Neuronal stem cell (in vitro differentiated cells): ENCODE measurements around the gene LZTS2.

Experiments used
- DNase-seq: peaks from one replicate; pipeline ENCODE4 v3.0.0-alpha.2; 2013; ENCODE audit warnings: low spot score
- H2AFZ ChIP-seq: one replicate; pipeline ENCODE4 v1.6.1; 2013; ENCODE audit warnings: mild to moderate bottlenecking, low read length, inconsistent platforms
- H2AK5ac ChIP-seq: 2 replicates; pipeline ENCODE4 v1.6.1; 2013; ENCODE audit warnings: low read depth, mild to moderate bottlenecking, inconsistent platforms, low read length, moderate library complexity, mixed read lengths
- H2BK120ac ChIP-seq: 2 replicates; pipeline ENCODE4 v1.6.1; 2013; ENCODE audit warnings: low read depth, mild to moderate bottlenecking, inconsistent platforms, low read length, moderate library complexity, mixed read lengths
- H2BK12ac ChIP-seq: one replicate; pipeline ENCODE4 v1.6.1; 2013; ENCODE audit warnings: low read length, inconsistent platforms
- H2BK15ac ChIP-seq: 2 replicates; pipeline ENCODE4 v1.6.1; 2013; ENCODE audit warnings: mild to moderate bottlenecking, low read length, inconsistent platforms, mixed read lengths
- H2BK5ac ChIP-seq: one replicate; pipeline ENCODE4 v1.6.1; 2013; ENCODE audit warnings: inconsistent platforms, mild to moderate bottlenecking, low read length, moderate library complexity
- H3K14ac ChIP-seq: one replicate; pipeline ENCODE4 v1.6.1; 2013; ENCODE audit warnings: low read length, inconsistent platforms
- H3K18ac ChIP-seq: 2 replicates; pipeline ENCODE4 v1.6.1; 2013; ENCODE audit warnings: low read length, inconsistent platforms
- H3K23ac ChIP-seq: 2 replicates; pipeline ENCODE4 v1.6.1; 2013; ENCODE audit warnings: low read depth, mild to moderate bottlenecking, mixed read lengths, low read length, inconsistent platforms; ENCODE audit not compliant: poor library complexity
- H3K27ac ChIP-seq: replicated peaks from 3 replicates; pipeline ENCODE4 v1.5.1; 2013; ENCODE audit warnings: low read length, inconsistent platforms
- H3K27me3 ChIP-seq, 3 experiments: 2 replicates each; pipeline ENCODE4 v1.6.1; 2013; ENCODE audit warnings: low read length in 3 of 3, mild to moderate bottlenecking in 2 of 3, inconsistent platforms in 1 of 3, low read depth in 1 of 3, mixed read lengths in 1 of 3, moderate library complexity in 1 of 3; ENCODE audit not compliant: control insufficient read depth in 3 of 3, insufficient read depth in 3 of 3
- H3K36me3 ChIP-seq, 2 donors: replicated peaks in 1 of 2; 2 replicates each; pipeline ENCODE4 v1.6.1; 2013; ENCODE audit warnings: low read length in 2 of 2; ENCODE audit not compliant: control insufficient read depth in 2 of 2, insufficient read depth in 2 of 2
- H3K4ac ChIP-seq: 2 replicates; pipeline ENCODE4 v1.6.1; 2013; ENCODE audit warnings: inconsistent platforms, mild to moderate bottlenecking, low read length, moderate library complexity
- H3K4me1 ChIP-seq, 2 donors: 1 replicate in 1 of 2; 2 replicates in 1 of 2; pipeline ENCODE4 v1.6.1; 2013; ENCODE audit warnings: low read length in 2 of 2, low read depth in 1 of 2; ENCODE audit not compliant: control insufficient read depth in 2 of 2, insufficient read depth in 1 of 2
- H3K4me2 ChIP-seq: one replicate; pipeline ENCODE4 v1.6.1; 2013; ENCODE audit warnings: mild to moderate bottlenecking, low read length, inconsistent platforms; ENCODE audit not compliant: insufficient read depth, poor library complexity, severe bottlenecking
- H3K4me3 ChIP-seq, 2 donors: 2 replicates each; pipeline ENCODE4 v1.5.1; 2013; ENCODE audit warnings: low read length in 2 of 2, mild to moderate bottlenecking in 2 of 2, inconsistent platforms in 1 of 2, moderate library complexity in 1 of 2
- H3K79me1 ChIP-seq: one replicate; pipeline ENCODE4 v1.6.1; 2013; ENCODE audit warnings: low read depth, mild to moderate bottlenecking, inconsistent platforms, low read length, moderate library complexity
- H3K9ac ChIP-seq: one replicate; pipeline ENCODE4 v1.6.1; 2013; ENCODE audit warnings: mild to moderate bottlenecking, low read depth, low read length, inconsistent platforms; ENCODE audit not compliant: poor library complexity
- H3K9me3 ChIP-seq, 2 donors: replicated peaks in 1 of 2; 2 replicates each; pipeline versions ENCODE3 to v1.6.1; 2013; ENCODE audit warnings: low read length in 2 of 2, mild to moderate bottlenecking in 2 of 2, inconsistent platforms in 1 of 2, low read depth in 1 of 2, mixed read lengths in 1 of 2, moderate library complexity in 1 of 2; ENCODE audit not compliant: control insufficient read depth in 2 of 2, insufficient read depth in 1 of 2
- H4K8ac ChIP-seq: one replicate; pipeline ENCODE4 v1.6.1; 2013; ENCODE audit warnings: low read depth, mild to moderate bottlenecking, inconsistent platforms, low read length, moderate library complexity
- H4K91ac ChIP-seq: one replicate; pipeline ENCODE4 v1.6.1; 2013; ENCODE audit warnings: low read length, low read depth, mild to moderate bottlenecking, inconsistent platforms; ENCODE audit not compliant: poor library complexity
- WGBS, 2 donors: extraction: QIAGEN DNeasy Blood & Tissue Kit; methylation state at CpG; one replicate each; pipeline ENCODE4 v1.1.7; 2013; ENCODE audit warnings: missing lambda C conversion rate in 2 of 2, mixed read lengths in 1 of 2; ENCODE audit not compliant: insufficient read length in 2 of 2, insufficient replicate concordance in 1 of 2; ENCODE audit errors: extremely low coverage in 2 of 2; 5-methylcytosine and 5-hydroxymethylcytosine counted together

LZTS2 gene

DNA sequence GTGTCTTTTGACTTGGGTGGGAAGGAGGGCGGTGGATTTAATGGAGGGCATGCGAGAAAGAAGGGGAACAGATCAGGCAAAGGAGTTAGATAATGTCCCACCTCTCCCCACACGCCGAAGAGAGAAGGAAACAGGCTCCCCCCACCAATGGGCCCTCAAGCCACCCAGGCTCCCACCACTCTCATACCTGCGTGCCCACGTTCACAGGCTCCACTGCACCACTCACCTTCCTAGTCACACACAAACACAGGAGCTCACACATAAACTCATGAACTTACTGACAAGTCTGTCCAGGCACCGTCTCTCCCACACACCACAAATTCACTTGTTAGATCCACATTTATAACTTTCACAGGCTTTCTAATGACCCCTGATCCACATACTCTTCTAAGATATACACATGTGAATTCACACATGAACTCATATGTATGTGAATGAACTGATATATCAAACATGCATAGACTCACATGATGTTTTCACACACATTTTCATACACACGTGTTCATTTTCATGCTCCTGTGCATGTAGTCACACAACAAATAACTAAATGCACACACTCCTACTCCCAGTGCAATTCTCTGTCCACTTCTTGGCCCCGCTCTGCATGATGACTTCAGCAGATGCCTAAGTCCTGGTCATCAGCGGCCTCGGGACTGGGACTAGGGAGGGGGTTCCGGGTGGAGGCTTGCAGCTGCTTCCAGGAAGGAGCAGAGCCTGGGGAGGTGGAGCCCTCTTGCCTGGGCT is 1.5 kb downstream of the LZTS2 start:
- H4K8ac ChIP-seq = no peak overlapping the region
- H2AFZ ChIP-seq = no peak overlapping the region
- peak overlapping the region; percentile 99 for H2BK5ac ChIP-seq
- DNase-seq = no peak
- H3K27me3 ChIP-seq = no peaks in the 10 kb centered on the region
- no peak overlapping the region for H3K27ac ChIP-seq
- H3K4me3 ChIP-seq = peak overlapping the region; percentile 87 to 99
- H2BK120ac ChIP-seq = peak overlapping the region; percentile 35
- H3K36me3 ChIP-seq = peaks cover 33 to 45% of the 10 kb centered on the region in 2 donors
- peak overlapping the region; percentile 95 for H3K9ac ChIP-seq
- H3K9me3 ChIP-seq = no peaks in the 10 kb centered on the region
- H3K14ac ChIP-seq = peak overlapping the region; percentile 95
- WGBS, 2 donors = no CpG with 5 or more reads among the region's 12 CpGs
- H2AK5ac ChIP-seq = peak overlapping the region; percentile 100
- peak overlapping the region; percentile 89 for H3K18ac ChIP-seq
- peaks cover 23 to 25% of the 10 kb centered on the region in 2 donors for H3K4me1 ChIP-seq
- peak overlapping the region; percentile 17 for H3K4ac ChIP-seq
- H3K23ac ChIP-seq = peak overlapping the region; percentile 35
- H2BK12ac ChIP-seq = no peak overlapping the region
- H3K4me2 ChIP-seq = peak overlapping the region; percentile 97
- H3K79me1 ChIP-seq = peaks cover 28% of the 10 kb centered on the region
- H4K91ac ChIP-seq = peak overlapping the region; percentile 22
- peak overlapping the region; percentile 88 for H2BK15ac ChIP-seq

DNA sequence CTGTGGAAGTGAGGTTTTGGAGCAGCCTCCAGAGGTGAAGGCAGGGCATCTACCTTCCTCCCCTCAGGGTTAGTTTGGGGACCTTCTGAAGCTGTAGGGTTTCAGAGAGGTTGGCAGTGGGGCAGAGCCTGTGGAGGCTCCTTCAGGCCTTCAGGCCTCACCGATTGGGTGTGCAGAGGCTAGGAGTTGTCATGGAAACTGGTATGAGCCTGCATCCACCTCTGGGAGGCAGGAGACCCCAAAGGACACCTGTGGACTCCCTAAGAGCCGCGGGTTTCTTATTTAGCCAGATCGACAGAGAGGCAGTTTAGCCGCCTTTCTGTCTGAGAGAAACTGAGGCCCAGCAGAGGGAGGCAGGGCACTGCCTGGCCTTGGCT is 2.0 kb downstream of the LZTS2 start:
- Histone ChIP-seq H3K4me3 (peak overlapping the region in 1 of 2 donors; percentile 99), H3K27ac (no peak overlapping the region)
- WGBS, 2 donors = no CpG with 5 or more reads among the region's 5 CpGs

DNA sequence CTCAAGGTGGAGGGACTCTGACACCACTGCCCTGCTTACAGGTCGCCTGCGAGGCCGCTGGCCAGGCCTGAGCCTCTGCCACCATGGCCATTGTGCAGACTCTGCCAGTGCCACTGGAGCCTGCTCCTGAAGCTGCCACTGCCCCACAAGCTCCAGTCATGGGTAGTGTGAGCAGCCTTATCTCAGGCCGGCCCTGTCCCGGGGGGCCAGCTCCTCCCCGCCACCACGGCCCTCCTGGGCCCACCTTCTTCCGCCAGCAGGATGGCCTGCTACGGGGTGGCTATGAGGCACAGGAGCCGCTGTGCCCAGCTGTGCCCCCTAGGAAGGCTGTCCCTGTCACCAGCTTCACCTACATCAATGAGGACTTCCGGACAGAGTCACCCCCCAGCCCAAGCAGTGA is 2.8 kb downstream of the LZTS2 start:
- H3K36me3 ChIP-seq = peaks cover 40 to 59% of the 10 kb centered on the region in 2 donors
- peaks cover 28% of the 10 kb centered on the region for H3K79me1 ChIP-seq
- no peak for DNase-seq
- no peak overlapping the region for H3K27ac ChIP-seq
- H3K27me3 ChIP-seq = no peaks in the 10 kb centered on the region
- peak overlapping the region; percentile 25 for H3K9ac ChIP-seq
- H3K23ac ChIP-seq = no peak overlapping the region
- no peak overlapping the region for H3K4me2 ChIP-seq
- no peak overlapping the region for H2AFZ ChIP-seq
- no peak overlapping the region for H4K91ac ChIP-seq
- peak overlapping the region; percentile 32 for H3K18ac ChIP-seq
- no peak overlapping the region for H3K4me3 ChIP-seq
- no peak overlapping the region for H2BK5ac ChIP-seq
- H3K14ac ChIP-seq = no peak overlapping the region
- no peak overlapping the region for H2BK120ac ChIP-seq
- no peak overlapping the region for H2AK5ac ChIP-seq
- H3K4ac ChIP-seq = no peak overlapping the region
- H3K4me1 ChIP-seq = peaks cover 20 to 25% of the 10 kb centered on the region in 2 donors
- no peak overlapping the region for H4K8ac ChIP-seq
- H2BK15ac ChIP-seq = no peak overlapping the region
- H2BK12ac ChIP-seq = no peak overlapping the region
- WGBS, 2 donors = no CpG with 5 or more reads among the region's 11 CpGs
- no peaks in the 10 kb centered on the region for H3K9me3 ChIP-seq

More for the DNA sequence above, 2.0 kb downstream of the LZTS2 start:
- Histone ChIP-seq H3K4ac (no peak overlapping the region), H3K4me2 (no peak overlapping the region), H3K23ac (no peak overlapping the region), H3K36me3 (peaks cover 37 to 51% of the 10 kb centered on the region in 2 donors), H2BK120ac (no peak overlapping the region), H3K27me3 (no peaks in the 10 kb centered on the region), H4K91ac (no peak overlapping the region), H2BK5ac (no peak overlapping the region), H4K8ac (no peak overlapping the region), H2BK12ac (no peak overlapping the region), H3K9me3 (no peaks in the 10 kb centered on the region), H2BK15ac (no peak overlapping the region), H3K4me1 (peaks cover 20 to 25% of the 10 kb centered on the region in 2 donors), H2AFZ (no peak overlapping the region), H3K14ac (no peak overlapping the region), H3K18ac (peak overlapping the region; percentile 50), H2AK5ac (no peak overlapping the region), H3K9ac (no peak overlapping the region), H3K79me1 (peaks cover 28% of the 10 kb centered on the region)
- DNase-seq = no peak

DNA sequence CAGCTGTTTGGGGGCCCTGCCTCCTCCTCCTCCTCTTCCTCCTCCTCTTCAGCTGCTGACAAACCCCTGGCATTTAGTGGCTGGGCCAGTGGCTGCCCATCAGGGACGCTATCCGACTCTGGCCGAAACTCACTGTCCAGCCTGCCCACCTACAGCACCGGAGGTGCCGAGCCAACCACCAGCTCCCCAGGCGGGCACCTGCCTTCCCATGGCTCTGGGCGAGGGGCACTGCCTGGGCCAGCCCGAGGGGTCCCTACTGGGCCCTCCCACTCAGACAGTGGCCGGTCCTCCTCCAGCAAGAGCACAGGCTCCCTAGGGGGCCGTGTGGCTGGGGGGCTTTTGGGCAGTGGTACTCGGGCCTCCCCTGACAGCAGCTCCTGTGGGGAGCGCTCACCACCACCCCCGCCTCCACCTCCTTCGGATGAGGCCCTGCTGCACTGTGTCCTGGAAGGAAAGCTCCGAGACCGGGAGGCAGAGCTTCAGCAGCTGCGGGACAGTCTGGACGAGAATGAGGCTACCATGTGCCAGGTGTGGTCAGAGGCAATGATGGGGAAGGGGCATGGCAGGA is 4.1 kb downstream of the LZTS2 start:
- Histone ChIP-seq H4K91ac (no peak overlapping the region), H4K8ac (no peak overlapping the region), H3K23ac (no peak overlapping the region), H3K36me3 (peaks cover 40 to 59% of the 10 kb centered on the region in 2 donors), H3K9ac (no peak overlapping the region), H2BK120ac (no peak overlapping the region), H3K4me2 (no peak overlapping the region), H2BK15ac (no peak overlapping the region), H3K27me3 (no peaks in the 10 kb centered on the region), H2AK5ac (no peak overlapping the region), H2BK5ac (no peak overlapping the region), H3K18ac (no peak overlapping the region), H3K79me1 (peaks cover 28% of the 10 kb centered on the region), H3K27ac (no peak overlapping the region), H3K9me3 (no peaks in the 10 kb centered on the region), H3K4me3 (no peak overlapping the region), H3K4me1 (peaks cover 19 to 20% of the 10 kb centered on the region in 2 donors), H2BK12ac (peak overlapping the region; percentile 8), H3K14ac (no peak overlapping the region), H2AFZ (no peak overlapping the region), H3K4ac (no peak overlapping the region)
- DNase-seq = no peak
- WGBS, 2 donors = no CpG with 5 or more reads among the region's 18 CpGs
